Measurements from ENCODE around the gene TSLP. TPM values are rescaled to one million over a fixed set of nuclear protein-coding genes. Genes with fewer than 3 reads are reported as not detected.

Gene TSLP
- total and polyA plus RNA-seq, 2 donors from 2014 or later: 0.60 to 1.4 TPM

DNA sequence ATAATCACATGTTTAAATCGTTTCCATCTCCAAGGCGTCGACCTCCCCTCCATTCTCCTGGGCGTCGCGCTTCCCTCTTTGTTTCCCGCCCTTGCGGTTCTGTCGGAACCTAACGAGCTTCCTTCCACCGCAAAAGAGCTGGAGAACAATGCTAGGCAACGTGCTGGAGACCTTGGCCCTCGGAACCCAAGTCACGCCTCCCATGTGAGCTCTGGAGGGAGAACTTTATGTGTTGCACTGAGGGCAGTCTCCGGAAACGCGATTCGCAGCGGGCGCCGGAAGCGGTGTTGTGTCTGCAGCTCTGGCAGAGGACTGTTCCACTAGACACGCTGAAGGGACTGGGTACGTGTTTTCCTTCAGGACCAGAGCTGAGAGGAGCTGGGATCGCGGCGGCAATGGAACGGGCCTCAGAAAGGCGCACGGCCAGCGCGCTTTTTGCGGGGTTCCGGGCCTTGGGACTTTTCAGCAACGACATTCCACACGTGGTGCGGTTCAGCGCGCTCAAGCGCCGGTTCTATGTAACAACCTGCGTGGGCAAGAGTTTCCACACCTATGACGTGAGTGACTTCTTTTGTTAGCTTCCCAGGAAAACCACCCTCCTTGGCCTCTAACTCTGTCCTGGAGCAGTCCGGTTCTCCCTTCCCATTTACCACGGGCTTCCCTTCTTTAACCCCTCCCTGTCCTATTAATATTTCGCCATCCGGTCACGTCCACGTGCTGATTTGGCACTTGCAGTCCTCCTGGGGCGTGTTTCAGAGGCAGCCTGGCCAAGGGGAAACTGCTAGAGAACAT, 20.7 kb downstream of the TSLP start, which contains the start of gene WDR36:
Gene WDR36 (plus strand): TSS at position 287 of the 792 bp plus-strand sequence. CDS start 109 bp downstream, at position 396.
- Histone ChIP-seq H3K4me3 (ENCODE audit: low read length in 3 of 3) (peak within 1 kb of the TSS; percentile 90 to 98 (median 93)), H3K4me1 (ENCODE audit: control insufficient read depth in 2 of 3, insufficient read depth in 2 of 3, low read depth in 1 of 3, low read length in 3 of 3) (peaks cover 0 to 9% (median 9%) of the 10 kb centered on the region in 3 donors), H3K9ac (ENCODE audit: low read length in 3 of 3) (peak within 1 kb of the TSS; percentile 82 to 90 (median 83)), H3K27ac (ENCODE audit: low read depth in 2 of 2, low read length in 2 of 2) (peak within 1 kb of the TSS; percentile 36 to 71), H3K36me3 (ENCODE audit: control insufficient read depth in 2 of 3, insufficient read depth in 3 of 3, low read length in 3 of 3) (peaks cover 0 to 4% (median 0%) of the 10 kb centered on the region in 3 donors), H3K27me3 (ENCODE audit: control insufficient read depth, insufficient read depth, low read length) (no peaks in the 10 kb centered on the region), H3K9me3 (ENCODE audit: control insufficient read depth in 2 of 3, insufficient read depth in 1 of 3, low read length in 3 of 3) (no peaks in the 10 kb centered on the region)
- TF ChIP-seq, protein P1, sequence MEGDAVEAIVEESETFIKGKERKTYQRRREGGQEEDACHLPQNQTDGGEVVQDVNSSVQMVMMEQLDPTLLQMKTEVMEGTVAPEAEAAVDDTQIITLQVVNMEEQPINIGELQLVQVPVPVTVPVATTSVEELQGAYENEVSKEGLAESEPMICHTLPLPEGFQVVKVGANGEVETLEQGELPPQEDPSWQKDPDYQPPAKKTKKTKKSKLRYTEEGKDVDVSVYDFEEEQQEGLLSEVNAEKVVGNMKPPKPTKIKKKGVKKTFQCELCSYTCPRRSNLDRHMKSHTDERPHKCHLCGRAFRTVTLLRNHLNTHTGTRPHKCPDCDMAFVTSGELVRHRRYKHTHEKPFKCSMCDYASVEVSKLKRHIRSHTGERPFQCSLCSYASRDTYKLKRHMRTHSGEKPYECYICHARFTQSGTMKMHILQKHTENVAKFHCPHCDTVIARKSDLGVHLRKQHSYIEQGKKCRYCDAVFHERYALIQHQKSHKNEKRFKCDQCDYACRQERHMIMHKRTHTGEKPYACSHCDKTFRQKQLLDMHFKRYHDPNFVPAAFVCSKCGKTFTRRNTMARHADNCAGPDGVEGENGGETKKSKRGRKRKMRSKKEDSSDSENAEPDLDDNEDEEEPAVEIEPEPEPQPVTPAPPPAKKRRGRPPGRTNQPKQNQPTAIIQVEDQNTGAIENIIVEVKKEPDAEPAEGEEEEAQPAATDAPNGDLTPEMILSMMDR (IDR thresholded peaks at IDR 0.05; ENCODE audit: borderline replicate concordance, extremely low read depth, insufficient read depth): no peak
- FAIRE-seq (no peak), DNase-seq (peak; percentile 92 to 96 (median 96))
- intact Hi-C loops (cut with DNase I): no loop called here

DNA sequence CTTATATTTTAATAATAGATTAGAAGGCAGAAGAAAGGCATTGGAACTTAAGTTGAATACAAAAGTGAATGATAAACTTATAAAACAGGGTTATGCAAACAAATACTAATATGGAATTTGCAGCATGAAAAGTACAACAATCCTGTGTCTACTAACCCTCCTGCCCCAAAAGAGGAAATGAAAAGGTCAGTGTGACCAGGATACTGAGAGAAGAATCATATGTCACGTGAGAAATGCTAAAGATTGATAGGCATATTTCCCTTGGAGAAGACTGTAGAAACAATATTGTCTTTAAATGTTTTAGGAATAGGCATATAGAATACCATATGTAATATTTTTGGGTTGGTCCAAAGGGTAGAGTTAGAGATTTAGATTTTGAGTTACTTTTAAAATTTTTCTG, 24.5 kb downstream of the TSLP start:
- no peak overlapping the region for H3K9ac ChIP-seq (ENCODE audit: low read length in 3 of 3)
- H3K4me3 ChIP-seq (ENCODE audit: low read length in 3 of 3): no peak overlapping the region
- intact Hi-C loops (cut with DNase I): no loop called here
- TF ChIP-seq, protein P1 (IDR thresholded peaks at IDR 0.05; ENCODE audit: borderline replicate concordance, extremely low read depth, insufficient read depth): no peak
- DNase-seq: no peak
- H3K27me3 ChIP-seq (ENCODE audit: control insufficient read depth, insufficient read depth, low read length): no peaks in the 10 kb centered on the region
- FAIRE-seq: no peak
- H3K36me3 ChIP-seq (ENCODE audit: control insufficient read depth in 2 of 3, insufficient read depth in 3 of 3, low read length in 3 of 3): peaks cover 2 to 22% (median 5%) of the 10 kb centered on the region in 3 donors
- no peaks in the 10 kb centered on the region for H3K9me3 ChIP-seq (ENCODE audit: control insufficient read depth in 2 of 3, insufficient read depth in 1 of 3, low read length in 3 of 3)
- no peak overlapping the region for H3K27ac ChIP-seq (ENCODE audit: low read depth in 2 of 2, low read length in 2 of 2)
- H3K4me1 ChIP-seq (ENCODE audit: control insufficient read depth in 2 of 3, insufficient read depth in 2 of 3, low read depth in 1 of 3, low read length in 3 of 3): peaks cover 0 to 9% (median 9%) of the 10 kb centered on the region in 3 donors

DNA sequence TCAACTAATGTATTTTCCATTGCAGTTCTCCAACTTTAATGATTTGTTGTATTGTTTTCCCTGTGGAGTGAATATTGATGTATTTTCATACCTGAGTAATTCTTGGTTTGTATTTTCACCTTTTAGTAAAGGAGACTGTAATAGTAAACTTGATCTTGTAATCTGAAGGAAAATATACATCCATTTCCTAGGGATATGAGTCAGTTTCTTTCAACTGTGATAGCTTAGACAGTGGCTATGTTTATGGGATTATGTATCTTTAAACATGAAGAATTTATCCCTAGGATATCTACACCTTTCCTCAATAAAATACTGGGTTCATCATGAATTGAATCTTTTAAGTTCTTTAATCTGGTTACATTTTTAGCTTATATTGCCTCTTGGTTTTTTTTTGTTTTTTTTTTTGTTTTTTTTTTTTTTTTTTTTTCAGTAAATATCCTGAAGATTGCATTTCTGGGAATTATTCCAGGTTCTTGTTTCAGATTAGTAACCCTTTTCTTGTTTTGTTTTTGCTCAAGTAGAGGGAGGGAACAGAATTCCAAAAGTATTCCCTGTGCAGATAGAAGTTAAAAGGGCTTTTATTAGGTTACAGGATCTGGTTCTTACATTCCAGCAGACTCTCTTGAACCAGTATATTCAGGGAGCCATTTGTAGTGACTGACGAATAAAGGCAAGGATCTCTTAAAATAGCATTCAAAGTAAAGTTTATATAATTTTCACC, 27.7 kb downstream of the TSLP start:
- intact Hi-C loops (cut with DNase I): no loop called here
- TF ChIP-seq, protein P1 (IDR thresholded peaks at IDR 0.05; ENCODE audit: borderline replicate concordance, extremely low read depth, insufficient read depth): no peak
- DNase-seq: no peak
- no peak for FAIRE-seq
- Histone ChIP-seq H3K4me1 (ENCODE audit: control insufficient read depth in 2 of 3, insufficient read depth in 2 of 3, low read depth in 1 of 3, low read length in 3 of 3) (peaks cover 0 to under 1% (median 0%) of the 10 kb centered on the region in 3 donors), H3K9me3 (ENCODE audit: control insufficient read depth in 2 of 3, insufficient read depth in 1 of 3, low read length in 3 of 3) (no peaks in the 10 kb centered on the region), H3K27me3 (ENCODE audit: control insufficient read depth, insufficient read depth, low read length) (no peaks in the 10 kb centered on the region), H3K36me3 (ENCODE audit: control insufficient read depth in 2 of 3, insufficient read depth in 3 of 3, low read length in 3 of 3) (peaks cover 8 to 29% (median 10%) of the 10 kb centered on the region in 3 donors), H3K4me3 (ENCODE audit: low read length in 3 of 3) (no peak overlapping the region), H3K9ac (ENCODE audit: low read length in 3 of 3) (no peak overlapping the region), H3K27ac (ENCODE audit: low read depth in 2 of 2, low read length in 2 of 2) (no peak overlapping the region)

All from kidney (tissue), 14 donors.